Vagina (tissue), 2 donors: Measurements from ENCODE around the gene RFTN1.

Experiments
- POLR2A ChIP-seq, 2 donors: fragments of 450-650 bp; IDR thresholded peaks; one replicate each; pipeline ENCODE4 v1.6.1; 2017; ENCODE audit warnings: antibody characterized with exemption in 2 of 2, mild to moderate bottlenecking in 2 of 2, moderate library complexity in 2 of 2
- TF ChIP-seq, protein P1 (sequence below), 3 experiments: fragments of 450-650 bp in 2 of 3; fragments of 200-600 bp in 1 of 3; sonication (generic) in 1 of 3; IDR thresholded peaks; one replicate each; pipeline ENCODE4 v1.5.1; 2017 to 2019; ENCODE audit warnings: antibody characterized with exemption in 3 of 3, mild to moderate bottlenecking in 2 of 3, moderate library complexity in 2 of 3

DNA sequence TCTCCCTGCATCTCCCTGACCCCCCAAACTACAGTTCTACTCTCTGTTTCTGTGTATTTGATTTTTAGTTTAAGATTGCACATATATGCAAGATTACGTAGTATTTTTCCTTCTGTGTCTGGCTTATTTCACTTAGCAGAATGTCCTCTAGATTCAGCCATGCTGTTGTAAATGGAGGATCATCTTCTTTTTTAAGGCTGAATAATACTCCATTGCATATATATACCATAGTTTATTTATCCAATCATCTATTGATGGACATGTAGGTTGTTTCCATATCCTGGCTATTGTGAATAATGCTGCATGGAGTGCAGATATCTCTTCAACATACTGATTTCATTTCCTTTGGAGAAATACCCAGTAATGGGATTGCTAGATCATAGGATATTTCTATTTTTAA, 70.8 kb downstream of the RFTN1 start:
- TF ChIP-seq, protein P1, sequence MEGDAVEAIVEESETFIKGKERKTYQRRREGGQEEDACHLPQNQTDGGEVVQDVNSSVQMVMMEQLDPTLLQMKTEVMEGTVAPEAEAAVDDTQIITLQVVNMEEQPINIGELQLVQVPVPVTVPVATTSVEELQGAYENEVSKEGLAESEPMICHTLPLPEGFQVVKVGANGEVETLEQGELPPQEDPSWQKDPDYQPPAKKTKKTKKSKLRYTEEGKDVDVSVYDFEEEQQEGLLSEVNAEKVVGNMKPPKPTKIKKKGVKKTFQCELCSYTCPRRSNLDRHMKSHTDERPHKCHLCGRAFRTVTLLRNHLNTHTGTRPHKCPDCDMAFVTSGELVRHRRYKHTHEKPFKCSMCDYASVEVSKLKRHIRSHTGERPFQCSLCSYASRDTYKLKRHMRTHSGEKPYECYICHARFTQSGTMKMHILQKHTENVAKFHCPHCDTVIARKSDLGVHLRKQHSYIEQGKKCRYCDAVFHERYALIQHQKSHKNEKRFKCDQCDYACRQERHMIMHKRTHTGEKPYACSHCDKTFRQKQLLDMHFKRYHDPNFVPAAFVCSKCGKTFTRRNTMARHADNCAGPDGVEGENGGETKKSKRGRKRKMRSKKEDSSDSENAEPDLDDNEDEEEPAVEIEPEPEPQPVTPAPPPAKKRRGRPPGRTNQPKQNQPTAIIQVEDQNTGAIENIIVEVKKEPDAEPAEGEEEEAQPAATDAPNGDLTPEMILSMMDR (IDR thresholded peaks at IDR 0.05) = no peak
- TF ChIP-seq POLR2A (IDR thresholded peaks at IDR 0.05) = no peak
